Measurements from ENCODE around the gene HOXA4. TPM values are rescaled to one million over a fixed set of nuclear protein-coding genes. Genes with fewer than 3 reads are reported as not detected.

Gene HOXA4
- total and polyA plus RNA-seq, 2 of the 8 experiments (the other 6 are each of a cell fraction or from before 2014, with no cell fraction given): not detected

- no peak overlapping the region for H3K9ac ChIP-seq (replicated peaks in 1 of 4; ENCODE audit: extremely low read depth in 1 of 4, low read depth in 3 of 4, low read length in 3 of 4)
- TF ChIP-seq RFX5 (IDR thresholded peaks at IDR 0.05; ENCODE audit: borderline replicate concordance, low read depth, low read length): no peak
- TF ChIP-seq KDM4A (IDR thresholded peaks at IDR 0.05; ENCODE audit: low read depth, low read length, severe bottlenecking): no peak
- no peak for TF ChIP-seq KDM5A (IDR thresholded peaks at IDR 0.05; ENCODE audit: low read length)
- no peak for TF ChIP-seq JUND (IDR thresholded peaks at IDR 0.05; ENCODE audit: low read length)
- no peak for TF ChIP-seq CEBPB (IDR thresholded peaks at IDR 0.05; ENCODE audit: low read depth, low read length)
- TF ChIP-seq PHF8 (conservative IDR thresholded peaks at IDR 0.05; ENCODE audit: low read depth, low read length): no peak
- TF ChIP-seq EZH2 (IDR thresholded peaks at IDR 0.05; ENCODE audit: low read depth, low read length, severe bottlenecking): peak; percentile 8
Measured at GRCh38 chr7:27145914-27146412, 15.4 kb upstream of the HOXA4 start.

More at GRCh38 chr7:27145914-27146412, 15.4 kb upstream of the HOXA4 start:
- H3K4me3 ChIP-seq (ENCODE audit: extremely low read depth in 1 of 4, insufficient read depth in 2 of 4, low read depth in 3 of 4, low read length in 4 of 4): no peak overlapping the region
- H3K14ac ChIP-seq (ENCODE audit: insufficient read length): no peak overlapping the region
- no peak overlapping the region for H2AK5ac ChIP-seq (ENCODE audit: low read depth, low read length)
- H2BK20ac ChIP-seq (ENCODE audit: low read length): no peak overlapping the region
- H3K56ac ChIP-seq (replicated peaks; ENCODE audit: insufficient read length, low read depth, low read length): no peak overlapping the region
- no peak overlapping the region for H3K27ac ChIP-seq (ENCODE audit: low read depth, low read length)
- H4K8ac ChIP-seq (ENCODE audit: extremely low read depth, insufficient read depth, low read length): no peak overlapping the region; the same call in 1 of the 2 replicates
- no peak overlapping the region for H2BK5ac ChIP-seq (ENCODE audit: low read depth, low read length)
- DNase-seq (ENCODE audit: low read depth in 1 of 2, low spot score in 2 of 2): no peak
- H4K91ac ChIP-seq (replicated peaks; ENCODE audit: insufficient read length, low read length): no peak overlapping the region
- no peak overlapping the region for H2BK12ac ChIP-seq (ENCODE audit: low read depth, low read length)
- ChIA-PET CTCF (ENCODE audit: partially characterized antibody) (interaction anchor here (1.1 to 12.5 kb wide), 11 partner anchors 8 to 453 kb away, joined by 3 to 123 read pairs (median 15); partner anchors contain the start of genes HOXA1, HOXA10 and HOXA3), POLR2A (ENCODE audit: partially characterized antibody) (no interaction called here)
- H2BK120ac ChIP-seq (replicated peaks; ENCODE audit: low read depth, low read length): no peak overlapping the region
- peaks cover 9% of the 10 kb centered on the region for H3K23me2 ChIP-seq (ENCODE audit: low read depth, low read length)
- no peak overlapping the region for H3K23ac ChIP-seq (ENCODE audit: insufficient read length)
- no peak overlapping the region for H3K4me2 ChIP-seq (ENCODE audit: insufficient read depth in 1 of 2, low read depth in 2 of 2, low read length in 2 of 2)
- H3K27me3 ChIP-seq (replicated peaks in 1 of 4; ENCODE audit: control insufficient read depth in 3 of 4, extremely low read depth in 1 of 4, insufficient read depth in 3 of 4, low read length in 3 of 4): peaks cover 97 to 100% (median 99%) of the 10 kb centered on the region in 4 experiments
- no peaks in the 10 kb centered on the region for H3K79me1 ChIP-seq (ENCODE audit: low read depth, low read length)
- peaks cover 0 to 3% of the 10 kb centered on the region in 2 experiments; a peak in 1 of 4 replicates for H3K9me3 ChIP-seq (ENCODE audit: insufficient read depth in 2 of 2, low read depth in 1 of 2, low read length in 1 of 2)
- no peak overlapping the region for H3K18ac ChIP-seq (ENCODE audit: extremely low read depth, low read length)
- 60% methylated on average over 11 of the region's 11 CpGs; no CpG with 5 or more reads in 1 of the 2 experiments for WGBS, 2 experiments (ENCODE audit: extremely low coverage in 1 of 2, insufficient coverage in 1 of 2, insufficient read length in 1 of 2, insufficient replicate concordance in 2 of 2, low coverage in 1 of 2, low lambda C conversion rate in 2 of 2, missing lambda C conversion rate in 1 of 2)
- no peak overlapping the region for H2BK15ac ChIP-seq (ENCODE audit: low read length)
- no peak overlapping the region for H3K4ac ChIP-seq (replicated peaks; ENCODE audit: insufficient read length, low read depth, low read length)
- no peak overlapping the region for H4K5ac ChIP-seq (ENCODE audit: insufficient read length, low read depth, low read length)
- FAIRE-seq: no peak
- peaks cover 0 to 6% (median 0%) of the 10 kb centered on the region in 4 experiments; a peak in 1 of 8 replicates for H3K36me3 ChIP-seq (ENCODE audit: control insufficient read depth in 2 of 4, insufficient read depth in 4 of 4, low read length in 3 of 4)
- H3K79me2 ChIP-seq (ENCODE audit: control insufficient read depth in 1 of 2, insufficient read depth in 2 of 2, low read length in 2 of 2): no peaks in the 10 kb centered on the region
- peaks cover 0 to 9% (median 6%) of the 10 kb centered on the region in 4 experiments; a peak in 5 of 7 replicates for H3K4me1 ChIP-seq (replicated peaks in 1 of 4; ENCODE audit: control insufficient read depth in 3 of 4, insufficient read depth in 4 of 4, low read length in 3 of 4)
- H2AFZ ChIP-seq (ENCODE audit: low read length): no peak overlapping the region
- peaks cover 27 to 29% of the 10 kb centered on the region in 2 experiments for H4K20me1 ChIP-seq (replicated peaks in 1 of 2; ENCODE audit: control insufficient read depth in 1 of 2, insufficient read depth in 2 of 2, low read length in 2 of 2)
